HEK293T (cell line): Measurements from ENCODE around the gene WRAP73.

ENCODE experiments used
- ARNT ChIP-seq: fragments of 450-650 bp; IDR thresholded peaks from 2 replicates; pipeline ENCODE4 v1.6.1; 2017; ENCODE audit warnings: mild to moderate bottlenecking
- BHLHE40 ChIP-seq: fragments of 450-650 bp; IDR thresholded peaks from 2 replicates; pipeline ENCODE4 v1.6.1; 2016; ENCODE audit warnings: mild to moderate bottlenecking, moderate library complexity, borderline replicate concordance
- ELF4 ChIP-seq: fragments of 450-650 bp; IDR thresholded peaks from 2 replicates; pipeline ENCODE4 v1.6.1; 2017; ENCODE audit warnings: antibody characterized with exemption
- FOXA1 ChIP-seq: fragments of 450-650 bp; IDR thresholded peaks from 2 replicates; pipeline ENCODE4 v1.6.1; 2016; ENCODE audit warnings: mild to moderate bottlenecking
- FOXK2 ChIP-seq: fragments of 450-650 bp; IDR thresholded peaks from 2 replicates; pipeline ENCODE4 v1.6.1; 2016; ENCODE audit warnings: mild to moderate bottlenecking
- FOXM1 ChIP-seq: fragments of 450-650 bp; IDR thresholded peaks from 2 replicates; pipeline ENCODE4 v1.6.1; 2017; ENCODE audit warnings: mild to moderate bottlenecking, borderline replicate concordance
- SP1 ChIP-seq: fragments of 450-650 bp; IDR thresholded peaks from 2 replicates; pipeline ENCODE4 v1.6.1; 2017
- SUZ12 ChIP-seq: fragments of 450-650 bp; IDR thresholded peaks from 2 replicates; pipeline ENCODE4 v1.6.1; 2016; ENCODE audit warnings: mild to moderate bottlenecking
- TARDBP ChIP-seq: fragments of 450-650 bp; IDR thresholded peaks from 2 replicates; pipeline ENCODE4 v1.6.1; 2016
- ZNF384 ChIP-seq: fragments of 450-650 bp; IDR thresholded peaks from 2 replicates; pipeline ENCODE4 v1.6.1; 2016

- TF ChIP-seq SP1 (no peak), FOXM1 (no peak), FOXA1 (no peak), FOXK2 (no peak), SUZ12 (no peak), ARNT (no peak), BHLHE40 (no peak), ELF4 (no peak), TARDBP (no peak), ZNF384 (no peak)
Measured at GRCh38 chr1:3627515-3628253, 22.2 kb downstream of the WRAP73 start.
